Kidney (tissue), 14 donors: ENCODE results near the gene FKBP10. TPM values are rescaled to one million over a fixed set of nuclear protein-coding genes. Genes with fewer than 3 reads are reported as not detected.

Experiments
- DNase-seq, 5 donors: peaks; one replicate each; pipeline ENCODE4 v3.0.0-alpha.2; 2013 to 2020
- FAIRE-seq: peaks from 2 replicates; lab custom pipeline; 2012; peaks lifted over from hg19 to GRCh38; lab: Jason Lieb, UNC
- H3K27ac ChIP-seq, 2 donors: one replicate each; pipeline ENCODE4 v1.7.0; 2013; ENCODE audit warnings: low read depth in 2 of 2, low read length in 2 of 2, inconsistent platforms in 1 of 2
- H3K27me3 ChIP-seq: one replicate; pipeline ENCODE4 v1.7.1; 2013; ENCODE audit warnings: low read length, inconsistent platforms; ENCODE audit not compliant: control insufficient read depth, insufficient read depth
- H3K36me3 ChIP-seq, 3 donors: one replicate each; pipeline versions ENCODE4 v1.7.0 to v1.7.1; 2013; ENCODE audit warnings: low read length in 3 of 3, control low read depth in 1 of 3, inconsistent platforms in 1 of 3; ENCODE audit not compliant: insufficient read depth in 3 of 3, control insufficient read depth in 2 of 3
- H3K4me1 ChIP-seq, 3 donors: one replicate each; pipeline versions ENCODE4 v1.7.0 to v1.7.1; 2013; ENCODE audit warnings: low read length in 3 of 3, inconsistent platforms in 1 of 3, low read depth in 1 of 3; ENCODE audit not compliant: control insufficient read depth in 2 of 3, insufficient read depth in 2 of 3
- H3K4me3 ChIP-seq, 3 donors: one replicate each; pipeline versions ENCODE4 v1.7.0 to v1.8.1; 2013; ENCODE audit warnings: low read length in 3 of 3, control low read depth in 1 of 3, inconsistent platforms in 1 of 3
- H3K9ac ChIP-seq, 3 donors: one replicate each; pipeline versions ENCODE4 v1.7.0 to v1.7.1; 2013; ENCODE audit warnings: low read length in 3 of 3, control low read depth in 1 of 3, inconsistent platforms in 1 of 3
- H3K9me3 ChIP-seq, 3 donors: one replicate each; pipeline versions ENCODE4 v1.7.0 to v1.7.1; 2013; ENCODE audit warnings: low read length in 3 of 3, control low read depth in 1 of 3, inconsistent platforms in 1 of 3; ENCODE audit not compliant: control insufficient read depth in 2 of 3, insufficient read depth in 1 of 3
- CTCF ChIP-seq: IDR thresholded peaks from 3 replicates; pipeline ENCODE4 v1.5.1; 2012; ENCODE audit warnings: mild to moderate bottlenecking, moderate library complexity, borderline replicate concordance; ENCODE audit not compliant: insufficient read depth; ENCODE audit errors: extremely low read depth
- intact Hi-C: fragments of 100-400 bp; cut with DNase I; formaldehyde crosslinking; loops from one replicate; pipeline ENCODE4 v1.11.1; 2022
- polyA plus RNA-seq: library from polyadenylated mRNA; stranded (reverse); fragments of 350-450 nt; fragmentation: Illumina TruSeq; extraction: RNeasy Lipid Tissue Mini Kit (QIAGEN cat#74804); gene quantifications from one replicate; pipeline ENCODE4 v1.2.3, GENCODE V29; 2014; ENCODE audit warnings: low read depth, low replicate concordance; ENCODE audit not compliant: insufficient read depth
- total RNA-seq: library from RNA; stranded (reverse); fragmentation: NEBNext Ultra II Directional; extraction: Animal tissue kit (Norgen Biotek cat#: 25700); gene quantifications from one replicate; pipeline ENCODE4 v1.2.1, GENCODE V29; 2021
- donor health status: control.
- donor health status: control.
- donor health status: control.
- donor health status: control.
- donor health status: control.
- donor health status: DM: yes; HTN: yes; CAD: no.
- donor health status: Normal renal cell carcinoma (clear cell type).

Gene FKBP10
- total and polyA plus RNA-seq, 2 donors from 2014 or later, result 19.6 to 38.3 TPM

GRCh38 chr17:41863074-41863848 lies 50.5 kb downstream of the FKBP10 start:
- FAIRE-seq (no peak), DNase-seq (peak in 4 of 5 donors; percentile 39 to 48 (median 44))
- Histone ChIP-seq H3K27me3 (no peaks in the 10 kb centered on the region), H3K27ac (no peak overlapping the region), H3K9me3 (no peaks in the 10 kb centered on the region), H3K9ac (peak overlapping the region; percentile 8 to 84 (median 29)), H3K36me3 (peaks cover 0 to 4% (median 2%) of the 10 kb centered on the region in 3 donors), H3K4me3 (peak overlapping the region in 2 of 3 donors; percentile 86 to 92), H3K4me1 (peaks cover 0 to 15% (median 9%) of the 10 kb centered on the region in 3 donors)
- intact Hi-C loops, result no loop called here
- no peak for TF ChIP-seq CTCF

GRCh38 chr17:41864498-41864835 lies 51.7 kb downstream of the FKBP10 start:
- no peak for FAIRE-seq
- intact Hi-C loops, result no loop called here

GRCh38 chr17:41864836-41865595 lies 52.2 kb downstream of the FKBP10 start, which contains the start of gene KLHL11:
Gene KLHL11 (minus strand): TSS chr17:41865423. CDS start chr17:41865370, 53 bp downstream.
- DNase-seq, result peak; percentile 90 to 97 (median 95)
- no peak for TF ChIP-seq CTCF
- Histone ChIP-seq H3K27ac (peak within 1 kb of the TSS; percentile 80 to 83), H3K9ac (peak within 1 kb of the TSS; percentile 72 to 84 (median 83)), H3K4me1 (peaks cover 0 to 13% (median 9%) of the 10 kb centered on the region in 3 donors), H3K9me3 (no peaks in the 10 kb centered on the region), H3K4me3 (peak within 1 kb of the TSS; percentile 78 to 92 (median 86)), H3K36me3 (peaks cover 3 to 12% (median 4%) of the 10 kb centered on the region in 3 donors), H3K27me3 (no peaks in the 10 kb centered on the region)
- intact Hi-C loops, result no loop called here
- FAIRE-seq, result no peak

More at GRCh38 chr17:41864498-41864835, 51.7 kb downstream of the FKBP10 start:
- DNase-seq, result peak in 1 of 5 donors; percentile 89
- TF ChIP-seq CTCF, result no peak
- peaks cover 0 to 15% (median 9%) of the 10 kb centered on the region in 3 donors for H3K4me1 ChIP-seq
- no peaks in the 10 kb centered on the region for H3K9me3 ChIP-seq
- H3K9ac ChIP-seq, result peak overlapping the region; percentile 72 to 84 (median 83)
- H3K36me3 ChIP-seq, result peaks cover 2 to 7% (median 4%) of the 10 kb centered on the region in 3 donors
- no peaks in the 10 kb centered on the region for H3K27me3 ChIP-seq
- H3K4me3 ChIP-seq, result peak overlapping the region; percentile 78 to 92 (median 86)
- peak overlapping the region in 1 of 2 donors; percentile 83 for H3K27ac ChIP-seq
